HFFc6 (cell line): ENCODE data around the gene FDXR. TPM values are rescaled to one million over a fixed set of nuclear protein-coding genes. Genes with fewer than 3 reads are reported as not detected.

Experiments
- DNase-seq: peaks from one replicate; pipeline ENCODE4 v3.0.0-alpha.2; 2018
- H3K27ac Mint-ChIP-seq: 2 replicates; pipeline ENCODE4 v1.8.0; 2020; ENCODE audit warnings: mild to moderate bottlenecking, mixed read lengths
- H3K27me3 Mint-ChIP-seq: 2 replicates; pipeline ENCODE4 v1.8.0; 2021; ENCODE audit warnings: mild to moderate bottlenecking, moderate library complexity, mixed read lengths; ENCODE audit not compliant: insufficient read depth
- H3K36me3 Mint-ChIP-seq: 2 replicates; pipeline ENCODE4 v1.8.0; 2021; ENCODE audit warnings: low read depth, mixed read lengths
- H3K4me1 Mint-ChIP-seq: 2 replicates; pipeline ENCODE4 v1.8.0; 2020; ENCODE audit warnings: low read depth, mixed read lengths
- H3K4me3 Mint-ChIP-seq: 2 replicates; pipeline ENCODE4 v1.8.0; 2020; ENCODE audit warnings: mild to moderate bottlenecking, moderate library complexity, mixed read lengths
- H3K9me3 Mint-ChIP-seq: 2 replicates; pipeline ENCODE4 v1.8.0; 2020; ENCODE audit warnings: mild to moderate bottlenecking, mixed read lengths
- CTCF ChIP-seq: fragments of 200-600 bp; sonication (generic); IDR thresholded peaks from 2 replicates; pipeline ENCODE4 v1.5.0; 2021; ENCODE audit warnings: antibody characterized with exemption, mild to moderate bottlenecking
- total RNA-seq, 6 experiments: library from RNA; stranded (reverse); fragmentation: NEBNext Ultra II Directional; extraction: Animal tissue kit (Norgen Biotek cat#: 25700); gene quantifications; 2 replicates in 1 of 6; 3 replicates in 5 of 6; pipeline ENCODE4 v1.2.3, GENCODE V29; 2021

Gene FDXR
- total RNA-seq, 6 experiments from 2014 or later, result 25.5 to 35.5 (median 33.9) TPM

DNA sequence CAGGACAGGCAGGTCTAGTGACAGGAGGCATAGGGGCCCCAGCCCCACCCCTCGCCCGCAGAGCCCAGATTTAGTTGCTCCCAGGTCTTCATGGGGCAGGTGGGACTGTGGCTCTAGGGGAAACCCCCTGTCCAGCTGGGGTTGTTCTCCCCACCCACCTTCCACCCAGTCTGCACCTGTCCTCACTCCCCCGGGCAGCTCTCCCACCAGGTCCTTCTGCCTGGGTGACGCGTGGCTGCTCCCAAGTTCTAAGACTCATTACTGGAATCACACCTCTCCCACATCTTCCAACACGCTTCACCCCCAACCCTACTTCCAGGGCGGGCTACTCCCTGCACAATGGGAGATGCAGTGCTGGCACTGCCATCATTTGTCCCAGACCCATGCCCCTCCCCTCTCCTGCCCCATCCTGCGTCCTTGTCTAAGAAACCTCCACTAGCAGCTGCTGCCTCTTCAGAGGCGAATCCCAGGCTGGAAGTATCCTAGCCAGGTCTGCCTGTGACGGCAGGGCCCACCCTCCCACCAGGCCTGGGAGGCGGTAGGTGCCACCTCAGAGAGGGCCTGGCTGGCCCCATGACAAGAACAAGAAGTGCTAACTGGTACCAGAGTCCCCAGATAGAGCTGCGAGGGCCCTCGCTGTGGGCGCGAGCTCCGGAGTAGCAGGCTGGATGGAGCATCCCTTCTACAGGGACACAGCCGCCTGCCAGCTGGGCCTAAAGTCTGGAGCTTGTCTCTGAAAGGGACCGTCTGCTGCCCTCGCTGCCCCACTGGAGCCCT, 35.9 kb downstream of the FDXR start:
- Mint-ChIP-seq H3K4me1 (peaks cover 30% of the 10 kb centered on the region), H3K9me3 (no peaks in the 10 kb centered on the region), H3K27me3 (peaks cover 4% of the 10 kb centered on the region; the same call in 1 of the 2 replicates), H3K27ac (no peak overlapping the region), H3K4me3 (no peak overlapping the region), H3K36me3 (peaks cover 12% of the 10 kb centered on the region; the same call in 1 of the 2 replicates)
- TF ChIP-seq CTCF, result no peak
- DNase-seq, result no peak

- no peak for DNase-seq
- H3K27me3 Mint-ChIP-seq, result peaks cover 4% of the 10 kb centered on the region; the same call in 1 of the 2 replicates
- TF ChIP-seq CTCF, result no peak
- no peak overlapping the region for H3K4me3 Mint-ChIP-seq
- H3K4me1 Mint-ChIP-seq, result peaks cover 26% of the 10 kb centered on the region
- peaks cover 12% of the 10 kb centered on the region; the same call in 1 of the 2 replicates for H3K36me3 Mint-ChIP-seq
- no peak overlapping the region for H3K27ac Mint-ChIP-seq
- H3K9me3 Mint-ChIP-seq, result no peaks in the 10 kb centered on the region
Observed at GRCh38 chr17:74836191-74836590, 36.6 kb downstream of the FDXR start.

- H3K9me3 Mint-ChIP-seq, result no peaks in the 10 kb centered on the region
- 0 out of 2 replicates have a peak overlapping the region, but pooled peaks have one; percentile 14 for H3K27ac Mint-ChIP-seq
- peaks cover 17% of the 10 kb centered on the region for H3K4me1 Mint-ChIP-seq
- peak; percentile 60 for DNase-seq
- TF ChIP-seq CTCF, result no peak
- H3K27me3 Mint-ChIP-seq, result peaks cover 3% of the 10 kb centered on the region
- peaks cover 12% of the 10 kb centered on the region; the same call in 1 of the 2 replicates for H3K36me3 Mint-ChIP-seq
- H3K4me3 Mint-ChIP-seq, result no peak overlapping the region; the same call in 1 of the 2 replicates
Observed at GRCh38 chr17:74833501-74834377, 39.1 kb downstream of the FDXR start.

DNA sequence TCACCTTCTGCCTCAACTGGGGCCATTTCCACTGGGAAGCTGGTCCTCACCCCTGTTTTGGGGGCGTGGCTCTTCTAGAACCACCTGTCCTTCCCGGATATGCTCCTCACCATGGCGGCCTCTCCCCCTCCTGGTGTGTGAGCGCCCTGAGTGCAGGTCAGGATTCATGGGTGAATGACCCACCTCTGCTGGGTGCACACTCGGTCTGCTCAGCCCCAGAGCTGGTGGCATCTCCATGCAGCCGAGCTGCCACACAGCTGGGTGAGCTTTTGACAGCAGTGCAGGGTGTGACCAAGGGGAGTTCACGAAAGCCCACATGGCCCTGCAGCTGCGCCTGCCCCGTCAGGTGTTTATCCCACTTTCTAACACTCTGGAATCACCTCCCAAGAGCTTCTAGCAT, 40.4 kb downstream of the FDXR start:
- Mint-ChIP-seq H3K4me1 (peaks cover 17% of the 10 kb centered on the region), H3K4me3 (no peak overlapping the region), H3K36me3 (peaks cover 12% of the 10 kb centered on the region; the same call in 1 of the 2 replicates), H3K27ac (no peak overlapping the region), H3K27me3 (peaks cover 3% of the 10 kb centered on the region), H3K9me3 (no peaks in the 10 kb centered on the region)
- no peak for DNase-seq
- no peak for TF ChIP-seq CTCF

DNA sequence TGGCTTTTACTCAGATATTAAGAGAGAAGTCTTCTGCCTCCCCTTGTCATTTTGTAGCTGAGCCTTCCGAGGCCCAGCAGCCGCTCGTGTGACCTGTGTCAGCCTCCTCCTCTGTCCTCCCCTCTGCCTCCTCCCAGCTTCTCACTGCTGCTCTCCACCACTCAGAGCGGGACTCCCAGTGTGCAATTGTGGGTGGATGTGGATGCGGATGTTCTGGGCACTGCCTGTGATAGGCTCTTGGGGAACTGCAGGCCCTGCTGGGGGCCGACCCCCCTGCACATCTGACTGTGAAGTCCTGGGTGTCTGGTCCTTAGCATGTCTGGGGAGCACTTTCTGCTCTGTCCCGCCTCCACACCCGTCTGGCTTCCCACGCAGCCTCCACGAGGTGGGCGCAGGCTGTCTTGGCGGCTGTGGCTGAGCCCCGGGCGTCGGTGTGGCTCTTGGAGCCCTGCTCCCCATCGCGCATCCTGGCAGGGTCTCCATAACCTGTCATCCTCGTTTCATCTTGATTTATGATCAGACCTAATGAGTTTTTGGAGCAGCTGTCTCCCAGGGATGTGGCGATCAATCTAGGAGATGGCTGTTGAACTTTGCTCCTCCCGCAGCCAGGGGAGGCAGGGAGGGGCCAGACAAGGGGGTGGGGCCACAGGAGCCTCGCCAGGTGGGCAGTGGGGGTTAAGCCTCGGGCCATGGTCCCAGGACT, 41.2 kb downstream of the FDXR start:
- TF ChIP-seq CTCF, result no peak
- Mint-ChIP-seq H3K4me1 (peaks cover 17% of the 10 kb centered on the region), H3K36me3 (peaks cover 9% of the 10 kb centered on the region; the same call in 1 of the 2 replicates), H3K27ac (no peak overlapping the region), H3K4me3 (no peak overlapping the region), H3K9me3 (no peaks in the 10 kb centered on the region), H3K27me3 (peaks cover 3% of the 10 kb centered on the region)
- DNase-seq, result no peak
